Activated CD4-positive, alpha-beta T cell treated with anti-CD3 and anti-CD28 coated beads, Interleukin-2, amount 10 ng/mL, durations not matched to agents 24 days and 14 days (primary cell): Measurements from ENCODE around the gene ZNF12. TPM values are rescaled to one million over a fixed set of nuclear protein-coding genes. Genes with fewer than 3 reads are reported as not detected.
"Not testable (repeated sequence)": the region's sequence is repeated elsewhere in the genome, so short reads cannot be mapped to it uniquely, and the experiment has no call there.

Experiments used
- DNase-seq: peaks from one replicate; pipeline ENCODE4 v3.0.0; 2022
- H3K27ac Mint-ChIP-seq: one replicate; pipeline ENCODE4 v1.8.0; 2022; ENCODE audit warnings: mild to moderate bottlenecking, mixed read lengths
- H3K27me3 Mint-ChIP-seq: one replicate; pipeline ENCODE4 v1.8.0; 2022; ENCODE audit warnings: mixed read lengths
- H3K36me3 Mint-ChIP-seq: one replicate; pipeline ENCODE4 v1.8.0; 2022; ENCODE audit warnings: low read depth, mild to moderate bottlenecking, mixed read lengths
- H3K4me1 Mint-ChIP-seq: one replicate; pipeline ENCODE4 v1.8.0; 2021; ENCODE audit warnings: mixed read lengths
- H3K4me3 Mint-ChIP-seq: one replicate; pipeline ENCODE4 v1.8.0; 2022; ENCODE audit warnings: mild to moderate bottlenecking, moderate library complexity, mixed read lengths
- H3K9me3 Mint-ChIP-seq: one replicate; pipeline ENCODE4 v1.8.0; 2021; ENCODE audit warnings: mixed read lengths
- intact Hi-C: fragments of 100-400 bp; cut with micrococcal nuclease; formaldehyde crosslinking; loops from one replicate; pipeline ENCODE4 v1.15.1; 2023
- total RNA-seq: library from RNA; stranded (reverse); gene quantifications from 2 replicates; pipeline ENCODE4 v1.2.3, GENCODE V29; 2022

The ZNF12 gene
- total RNA-seq, 1 donor from 2014 or later: 17.9 TPM

- peaks cover 2% of the 10 kb centered on the region for H3K4me1 Mint-ChIP-seq
Observed at GRCh38 chr7:6718124-6718523, 11.4 kb upstream of the ZNF12 start.

GRCh38 chr7:6715898-6716297 is 9.2 kb upstream of the ZNF12 start:
- H3K9me3 Mint-ChIP-seq, H3K4me3 Mint-ChIP-seq, H3K27ac Mint-ChIP-seq, H3K4me1 Mint-ChIP-seq, H3K36me3 Mint-ChIP-seq, intact Hi-C loops, DNase-seq: not testable (repeated sequence)
- H3K27me3 Mint-ChIP-seq: peaks cover 12% of the 10 kb centered on the region

More at GRCh38 chr7:6718124-6718523, 11.4 kb upstream of the ZNF12 start:
- H3K36me3 Mint-ChIP-seq: no peaks in the 10 kb centered on the region
- H3K9me3 Mint-ChIP-seq: no peaks in the 10 kb centered on the region
- peaks cover 19% of the 10 kb centered on the region for H3K27me3 Mint-ChIP-seq
- H3K4me3 Mint-ChIP-seq: no peak overlapping the region
- intact Hi-C loops: no loop called here
- no peak overlapping the region for H3K27ac Mint-ChIP-seq
- no peak for DNase-seq

DNA sequence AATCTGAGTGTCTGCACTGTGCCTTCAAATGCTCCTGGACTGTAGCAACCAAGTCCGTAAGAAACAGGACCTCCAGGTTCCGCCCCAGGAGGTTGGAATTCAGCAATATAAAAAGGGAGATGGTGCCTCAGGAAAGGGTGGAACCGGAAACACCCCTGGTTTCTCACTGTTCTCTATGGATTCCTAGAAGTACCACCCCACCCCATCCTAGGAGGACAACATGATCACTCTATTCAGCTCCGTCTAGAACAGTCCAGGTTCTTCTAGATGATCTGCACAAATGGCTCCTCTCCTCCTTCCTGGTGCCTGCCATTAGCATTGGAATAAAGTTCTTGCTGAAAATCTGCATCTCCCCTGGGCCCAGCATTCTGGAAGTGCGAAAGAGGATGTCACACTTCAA is 7.6 kb upstream of the ZNF12 start:
- peaks cover 9% of the 10 kb centered on the region for H3K27me3 Mint-ChIP-seq
- no peaks in the 10 kb centered on the region for H3K36me3 Mint-ChIP-seq
- no peak overlapping the region for H3K4me3 Mint-ChIP-seq
- DNase-seq: no peak
- peaks cover 7% of the 10 kb centered on the region for H3K9me3 Mint-ChIP-seq
- H3K27ac Mint-ChIP-seq: no peak overlapping the region
- intact Hi-C loops: no loop called here
- H3K4me1 Mint-ChIP-seq: peaks cover 2% of the 10 kb centered on the region

DNA sequence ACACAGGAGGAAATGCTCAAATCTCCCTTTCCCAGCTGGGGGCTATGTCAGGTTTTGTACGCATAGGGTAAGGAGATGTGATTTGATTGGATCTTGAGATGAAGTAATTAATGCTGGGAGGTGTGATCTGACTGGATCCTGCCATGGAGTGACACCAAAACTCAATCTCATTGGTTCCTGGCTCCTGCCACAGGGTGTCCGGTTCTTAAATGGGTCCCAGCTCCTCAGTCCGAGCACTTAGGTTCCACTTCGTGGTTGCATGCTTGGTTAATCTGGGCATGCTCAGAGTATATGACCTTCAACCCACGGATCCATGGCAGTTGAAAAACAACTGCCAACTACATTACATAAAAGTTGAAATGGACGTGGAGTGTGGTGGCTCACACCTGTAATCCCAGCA is 3.1 kb upstream of the ZNF12 start:
- Mint-ChIP-seq H3K4me3 (no peak overlapping the region), H3K36me3 (peaks cover 20% of the 10 kb centered on the region)
- DNase-seq: no peak

DNA sequence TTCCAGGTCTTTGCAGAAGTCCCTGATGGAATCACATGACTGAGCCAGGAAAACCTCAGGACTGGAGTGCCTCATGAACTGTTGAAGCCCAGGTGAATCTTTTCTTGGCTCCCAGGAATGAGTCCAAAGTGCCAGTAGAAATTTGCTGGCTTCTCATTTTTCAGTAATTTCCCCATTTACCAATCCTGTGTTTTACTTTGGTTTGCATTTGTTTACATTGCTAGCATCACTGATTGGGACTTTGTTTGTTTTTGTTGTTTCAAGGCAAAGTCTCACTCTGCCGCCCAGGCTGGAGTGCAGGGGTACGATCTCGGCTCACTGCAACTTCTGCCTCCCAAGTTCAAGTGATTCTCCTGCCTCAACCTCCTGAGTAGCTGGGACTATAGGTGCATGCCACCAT is 1.6 kb upstream of the ZNF12 start:
- Mint-ChIP-seq H3K4me1 (peaks cover 22% of the 10 kb centered on the region), H3K4me3 (no peak overlapping the region)
- intact Hi-C loops: no loop called here

More for the DNA sequence above, 3.1 kb upstream of the ZNF12 start:
- Mint-ChIP-seq H3K4me1 (peaks cover 16% of the 10 kb centered on the region), H3K27me3 (no peaks in the 10 kb centered on the region), H3K27ac (no peak overlapping the region), H3K9me3 (peaks cover 27% of the 10 kb centered on the region)
- intact Hi-C loops: no loop called here

GRCh38 chr7:6705959-6706665 is 635 bp downstream of the ZNF12 start:
- peak overlapping the region; percentile 96 for H3K4me3 Mint-ChIP-seq
- intact Hi-C loops: loop anchor here (2.0 kb wide), 2 partner anchors 69 to 115 kb away; partner anchors contain the start of genes INTS15 and ZNF316
- H3K9me3 Mint-ChIP-seq: peaks cover 45% of the 10 kb centered on the region
- H3K4me1 Mint-ChIP-seq: peaks cover 35% of the 10 kb centered on the region
- peak; percentile 82 for DNase-seq
- H3K36me3 Mint-ChIP-seq: peaks cover 53% of the 10 kb centered on the region
- no peaks in the 10 kb centered on the region for H3K27me3 Mint-ChIP-seq
- H3K27ac Mint-ChIP-seq: peak overlapping the region; percentile 91

More for the DNA sequence above, 1.6 kb upstream of the ZNF12 start:
- DNase-seq: no peak
- H3K27me3 Mint-ChIP-seq: no peaks in the 10 kb centered on the region
- H3K36me3 Mint-ChIP-seq: peaks cover 33% of the 10 kb centered on the region
- H3K27ac Mint-ChIP-seq: no peak overlapping the region
- peaks cover 34% of the 10 kb centered on the region for H3K9me3 Mint-ChIP-seq

- H3K27ac Mint-ChIP-seq: no peak overlapping the region
- H3K4me3 Mint-ChIP-seq: no peak overlapping the region
- DNase-seq: no peak
- peaks cover 45% of the 10 kb centered on the region for H3K9me3 Mint-ChIP-seq
- peaks cover 73% of the 10 kb centered on the region for H3K36me3 Mint-ChIP-seq
- H3K27me3 Mint-ChIP-seq: no peaks in the 10 kb centered on the region
- H3K4me1 Mint-ChIP-seq: peaks cover 28% of the 10 kb centered on the region
- intact Hi-C loops: no loop called here
Observed at GRCh38 chr7:6701860-6702259, 4.9 kb downstream of the ZNF12 start.

DNA sequence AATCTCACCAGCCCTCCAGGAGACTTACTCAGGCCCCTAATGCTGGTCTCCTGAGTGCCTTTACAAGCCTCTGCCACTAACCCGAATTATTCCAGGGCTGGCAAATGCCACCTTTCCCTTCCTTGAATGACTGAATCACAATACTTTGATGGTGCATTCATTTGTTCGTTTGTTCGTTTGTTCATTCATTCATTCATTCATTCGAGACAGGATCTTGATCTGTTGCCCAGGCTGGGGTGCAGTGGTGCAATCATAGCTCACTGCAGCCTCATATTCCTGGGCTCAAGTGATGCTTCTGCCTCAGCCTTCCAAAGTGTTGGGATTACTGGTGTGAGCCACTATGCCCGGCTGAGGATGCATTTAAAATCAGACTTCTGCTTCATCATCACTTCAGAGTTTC is 6.0 kb downstream of the ZNF12 start:
- intact Hi-C loops: no loop called here
- H3K4me1 Mint-ChIP-seq: peaks cover 26% of the 10 kb centered on the region
- H3K27ac Mint-ChIP-seq: no peak overlapping the region
- no peak overlapping the region for H3K4me3 Mint-ChIP-seq
- no peaks in the 10 kb centered on the region for H3K27me3 Mint-ChIP-seq
- peaks cover 45% of the 10 kb centered on the region for H3K9me3 Mint-ChIP-seq
- DNase-seq: no peak
- peaks cover 67% of the 10 kb centered on the region for H3K36me3 Mint-ChIP-seq

DNA sequence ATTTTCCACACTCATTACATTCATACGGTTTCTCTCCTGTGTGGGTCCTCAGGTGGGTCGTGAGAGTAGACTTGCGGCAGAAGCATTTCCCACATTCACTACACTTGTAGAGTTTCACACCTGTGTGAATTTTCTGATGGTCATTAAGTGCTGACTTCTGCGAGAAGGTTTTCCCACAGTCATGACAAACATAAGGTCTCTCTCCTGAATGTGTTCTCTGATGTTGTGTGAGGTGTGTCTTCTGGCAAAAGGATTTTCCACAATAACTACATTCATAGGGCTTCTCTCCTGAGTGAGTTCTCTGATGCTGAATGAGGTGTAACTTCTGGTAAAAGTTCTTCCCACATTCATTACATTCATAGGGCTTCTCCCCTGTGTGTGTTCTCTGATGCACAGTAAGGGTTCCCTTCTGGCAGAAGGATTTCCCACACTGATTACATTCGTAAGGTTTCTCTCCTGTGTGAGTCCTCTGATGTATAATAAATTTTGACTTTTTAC is 15.1 kb downstream of the ZNF12 start:
- H3K36me3 Mint-ChIP-seq: no peaks in the 10 kb centered on the region
- no peak overlapping the region for H3K4me3 Mint-ChIP-seq
- H3K27me3 Mint-ChIP-seq: no peaks in the 10 kb centered on the region
- DNase-seq: no peak
- no peak overlapping the region for H3K27ac Mint-ChIP-seq
- peaks cover 31% of the 10 kb centered on the region for H3K9me3 Mint-ChIP-seq
- intact Hi-C loops: no loop called here
- no peaks in the 10 kb centered on the region for H3K4me1 Mint-ChIP-seq

DNA sequence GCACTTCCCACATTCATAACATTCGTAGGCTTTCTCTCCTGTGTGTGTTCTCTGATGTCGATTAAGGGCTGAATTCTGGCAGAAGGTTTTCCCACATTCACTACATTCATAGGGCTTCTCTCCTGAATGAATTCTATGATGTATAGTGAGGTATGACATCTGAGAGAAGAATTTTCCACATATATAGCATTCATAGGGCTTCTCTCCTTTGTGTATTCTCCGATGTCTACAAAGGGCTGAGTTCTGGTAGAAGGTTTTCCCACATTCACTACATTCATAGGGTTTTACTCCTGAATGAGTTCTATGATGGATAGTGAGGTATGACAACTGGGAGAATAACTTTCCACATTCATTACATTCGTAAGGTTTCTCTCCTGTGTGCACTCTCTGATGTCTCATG is 15.6 kb downstream of the ZNF12 start:
- Mint-ChIP-seq H3K27me3 (no peaks in the 10 kb centered on the region), H3K4me3 (no peak overlapping the region), H3K4me1 (no peaks in the 10 kb centered on the region), H3K27ac (no peak overlapping the region), H3K36me3 (no peaks in the 10 kb centered on the region), H3K9me3 (peaks cover 35% of the 10 kb centered on the region)
- no peak for DNase-seq
- intact Hi-C loops: no loop called here

DNA sequence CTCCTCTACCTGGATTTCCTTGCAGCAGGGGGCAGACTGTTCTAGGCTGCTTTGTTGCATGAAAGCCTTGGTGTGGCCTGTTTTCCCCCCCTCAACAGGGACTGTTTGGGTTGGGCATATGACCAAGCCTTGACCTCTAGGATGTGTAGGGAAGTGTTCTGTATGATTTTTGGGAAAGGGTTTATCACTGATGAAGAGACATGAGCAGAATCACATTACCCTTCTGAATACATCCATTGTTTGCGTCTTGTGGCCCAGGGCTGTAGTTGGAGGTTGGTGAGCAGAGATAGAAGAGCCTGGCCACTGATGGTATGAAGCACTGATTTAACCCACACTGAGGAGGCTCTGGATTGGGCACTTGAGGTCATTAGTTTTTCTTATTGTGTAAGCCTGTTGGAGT is 26.6 kb downstream of the ZNF12 start:
- Mint-ChIP-seq H3K36me3 (peaks cover 31% of the 10 kb centered on the region), H3K4me1 (no peaks in the 10 kb centered on the region), H3K9me3 (peaks cover 26% of the 10 kb centered on the region)

GRCh38 chr7:6675807-6676405 is 30.8 kb downstream of the ZNF12 start:
- H3K27me3 Mint-ChIP-seq: no peaks in the 10 kb centered on the region
- H3K4me1 Mint-ChIP-seq: no peaks in the 10 kb centered on the region
- intact Hi-C loops: no loop called here
- DNase-seq: no peak
- H3K36me3 Mint-ChIP-seq: peaks cover 15% of the 10 kb centered on the region
- peaks cover 32% of the 10 kb centered on the region for H3K9me3 Mint-ChIP-seq
- no peak overlapping the region for H3K27ac Mint-ChIP-seq
- H3K4me3 Mint-ChIP-seq: no peak overlapping the region

More for the DNA sequence above, 26.6 kb downstream of the ZNF12 start:
- Mint-ChIP-seq H3K27ac (no peak overlapping the region), H3K4me3 (no peak overlapping the region), H3K27me3 (no peaks in the 10 kb centered on the region)
- intact Hi-C loops: no loop called here
- no peak for DNase-seq

GRCh38 chr7:6670851-6671250 is 35.9 kb downstream of the ZNF12 start:
- H3K9me3 Mint-ChIP-seq: peaks cover 20% of the 10 kb centered on the region
- H3K27me3 Mint-ChIP-seq, intact Hi-C loops, H3K4me3 Mint-ChIP-seq, H3K27ac Mint-ChIP-seq, H3K4me1 Mint-ChIP-seq, DNase-seq: not testable (repeated sequence)
- peaks cover 11% of the 10 kb centered on the region for H3K36me3 Mint-ChIP-seq

DNA sequence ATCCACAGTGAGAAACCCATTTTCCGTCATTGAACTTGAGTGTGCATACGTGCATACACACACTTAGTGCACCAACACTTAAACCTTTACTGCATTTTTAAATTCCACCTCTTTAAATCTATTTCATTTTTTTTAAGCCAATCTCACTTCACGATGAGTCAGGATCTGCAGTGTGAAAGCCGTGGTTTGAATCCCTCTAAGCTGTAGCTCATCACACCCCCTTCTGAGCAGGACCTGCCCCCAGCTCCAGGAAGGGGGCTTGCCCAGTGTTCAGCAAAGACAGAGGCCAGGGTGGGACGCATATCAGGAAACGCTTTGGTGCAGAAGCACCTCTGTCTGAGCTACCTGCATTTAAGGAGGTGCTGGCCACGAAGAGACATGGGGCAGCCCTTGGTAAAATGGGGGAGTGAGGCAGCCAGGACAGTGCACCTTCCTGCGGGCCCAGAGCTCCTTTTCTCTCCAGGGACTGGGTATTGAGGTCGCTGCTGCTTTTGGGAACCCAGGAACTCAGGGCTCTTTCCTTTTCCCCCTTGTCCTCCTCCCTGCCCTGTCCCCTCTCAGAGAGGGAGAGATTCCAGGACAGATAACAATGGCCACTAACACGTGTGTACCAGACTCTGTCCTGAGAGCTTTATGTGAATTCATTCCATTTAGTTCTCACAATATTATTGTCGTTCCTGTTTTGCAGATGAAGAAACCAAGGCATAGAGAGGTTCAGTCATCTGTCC is 48.0 kb downstream of the ZNF12 start:
- H3K4me1 Mint-ChIP-seq: no peaks in the 10 kb centered on the region
- H3K27me3 Mint-ChIP-seq: peaks cover 8% of the 10 kb centered on the region
- H3K36me3 Mint-ChIP-seq: peaks cover 25% of the 10 kb centered on the region
- H3K27ac Mint-ChIP-seq: no peak overlapping the region
- no peak for DNase-seq
- H3K4me3 Mint-ChIP-seq: no peak overlapping the region
- intact Hi-C loops: no loop called here
- peaks cover 4% of the 10 kb centered on the region for H3K9me3 Mint-ChIP-seq
